Mesodermal cell (in vitro differentiated cells): Measurements from ENCODE around the gene SLC4A1.

Experiments
- H3K27ac ChIP-seq: 2 replicates; pipeline ENCODE4 v1.7.0; 2013; ENCODE audit warnings: mild to moderate bottlenecking, low read depth, low read length, moderate library complexity; ENCODE audit not compliant: severe bottlenecking
- H3K36me3 ChIP-seq: 2 replicates; pipeline ENCODE4 v1.7.1; 2013; ENCODE audit warnings: mild to moderate bottlenecking, low read length, moderate library complexity; ENCODE audit not compliant: control insufficient read depth, insufficient read depth
- H3K4me1 ChIP-seq: one replicate; pipeline ENCODE4 v1.7.1; 2013; ENCODE audit warnings: mild to moderate bottlenecking, low read length; ENCODE audit not compliant: insufficient read depth, control insufficient read depth, poor library complexity, severe bottlenecking
- H3K4me3 ChIP-seq: 2 replicates; pipeline ENCODE4 v1.7.0; 2013; ENCODE audit warnings: low read length, control low read depth, mild to moderate bottlenecking; ENCODE audit not compliant: insufficient read depth, poor library complexity, severe bottlenecking; ENCODE audit errors: extremely low read depth
- H3K9me3 ChIP-seq: 2 replicates; pipeline ENCODE4 v1.7.1; 2013; ENCODE audit warnings: mild to moderate bottlenecking, low read length, moderate library complexity; ENCODE audit not compliant: control insufficient read depth
- WGBS, 2 experiments: methylation state at CpG; one replicate each; pipeline ENCODE4 v1.1.5; 2013; ENCODE audit warnings: missing lambda C conversion rate in 2 of 2; ENCODE audit not compliant: insufficient coverage in 2 of 2; 5-methylcytosine and 5-hydroxymethylcytosine counted together

The SLC4A1 gene

DNA sequence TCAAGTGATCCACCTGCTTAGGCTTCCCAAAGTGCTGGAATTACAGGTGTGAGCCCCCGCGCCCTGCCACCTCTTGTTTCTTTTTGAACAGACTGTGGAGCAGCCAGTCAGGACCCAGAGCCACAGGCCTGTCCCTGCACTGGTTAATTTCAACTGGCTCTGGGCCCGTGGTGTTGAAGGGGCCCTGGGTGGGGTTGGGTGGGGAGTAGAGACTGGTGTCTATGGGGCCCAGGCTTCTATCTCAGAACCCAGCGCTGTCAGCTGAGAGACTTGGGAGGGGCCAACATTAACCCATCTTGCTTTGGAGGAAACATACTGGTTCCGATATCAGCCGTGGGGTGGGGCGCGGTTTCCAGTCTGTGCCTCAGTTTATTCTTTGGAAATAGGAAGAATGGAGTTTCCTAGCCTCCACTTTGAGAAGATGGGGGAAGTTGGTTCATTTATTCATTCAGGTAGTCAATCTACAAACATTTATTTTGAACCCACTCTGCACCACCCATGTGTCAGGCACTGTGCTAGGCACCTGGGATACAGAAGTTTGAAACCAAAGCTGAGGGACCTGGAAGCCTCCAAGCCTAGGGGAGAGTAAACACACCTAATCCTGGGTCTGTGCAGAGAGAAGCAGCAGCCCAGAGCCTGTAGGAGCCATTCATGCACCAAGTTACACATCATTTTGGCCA, 15.5 kb upstream of the SLC4A1 start:
- 78 to 98% methylated on average over 2 to 8 of the region's 8 CpGs for WGBS, 2 experiments
- H3K27ac ChIP-seq: no peak overlapping the region
- no peaks in the 10 kb centered on the region for H3K36me3 ChIP-seq
- H3K9me3 ChIP-seq: no peaks in the 10 kb centered on the region
- H3K4me3 ChIP-seq: no peak overlapping the region
- peaks cover 4% of the 10 kb centered on the region for H3K4me1 ChIP-seq

DNA sequence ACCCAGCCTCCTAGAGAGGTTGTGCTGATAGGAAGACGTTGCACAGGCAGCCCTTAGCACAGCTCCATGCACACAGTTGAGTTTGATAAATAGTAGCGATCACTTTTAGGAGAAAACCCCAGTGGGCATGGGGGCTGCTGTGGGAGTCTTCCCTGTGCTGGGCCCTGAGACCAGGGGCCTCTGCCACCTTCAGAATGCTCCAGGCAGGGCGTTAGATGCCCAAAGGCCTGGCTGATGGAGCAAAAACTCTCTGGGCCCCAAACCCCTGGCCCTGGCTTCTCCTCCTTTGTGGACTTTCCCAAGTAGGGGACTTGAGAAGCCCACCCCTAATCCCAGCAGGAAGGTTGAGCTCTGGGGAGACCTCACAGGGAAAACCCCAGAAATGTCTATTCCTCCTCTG, 14.3 kb upstream of the SLC4A1 start:
- no peak overlapping the region for H3K4me3 ChIP-seq
- H3K36me3 ChIP-seq: no peaks in the 10 kb centered on the region
- peaks cover 4% of the 10 kb centered on the region for H3K4me1 ChIP-seq
- H3K9me3 ChIP-seq: no peaks in the 10 kb centered on the region
- WGBS, 2 experiments: 84 to 95% methylated on average over 3 of the region's 3 CpGs
- no peak overlapping the region for H3K27ac ChIP-seq

DNA sequence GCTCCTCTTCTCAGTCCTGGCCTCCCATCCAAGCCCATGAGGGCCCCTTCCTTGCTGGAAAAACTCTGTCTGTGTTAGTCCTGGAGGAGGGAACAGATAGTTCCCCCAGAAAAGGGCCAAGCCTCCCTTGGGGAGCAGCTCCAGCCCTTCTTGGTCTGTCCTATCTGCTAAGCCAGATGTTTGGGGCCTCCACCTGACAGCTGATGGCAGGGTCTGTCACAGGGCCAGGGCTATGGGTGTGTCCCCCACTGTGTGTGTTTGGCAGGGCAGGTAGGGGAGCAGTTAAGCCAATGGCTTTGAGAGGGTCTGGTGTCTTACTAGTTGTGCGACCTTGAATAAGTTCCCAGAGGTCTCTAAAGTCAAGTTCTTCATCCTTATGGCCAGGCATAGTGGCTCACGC, 13.6 kb upstream of the SLC4A1 start:
- no peaks in the 10 kb centered on the region for H3K9me3 ChIP-seq
- H3K27ac ChIP-seq: no peak overlapping the region
- H3K4me1 ChIP-seq: peaks cover 4% of the 10 kb centered on the region
- H3K4me3 ChIP-seq: no peak overlapping the region
- H3K36me3 ChIP-seq: no peaks in the 10 kb centered on the region
- 60 to 80% methylated on average over 1 of the region's 2 CpGs for WGBS, 2 experiments

DNA sequence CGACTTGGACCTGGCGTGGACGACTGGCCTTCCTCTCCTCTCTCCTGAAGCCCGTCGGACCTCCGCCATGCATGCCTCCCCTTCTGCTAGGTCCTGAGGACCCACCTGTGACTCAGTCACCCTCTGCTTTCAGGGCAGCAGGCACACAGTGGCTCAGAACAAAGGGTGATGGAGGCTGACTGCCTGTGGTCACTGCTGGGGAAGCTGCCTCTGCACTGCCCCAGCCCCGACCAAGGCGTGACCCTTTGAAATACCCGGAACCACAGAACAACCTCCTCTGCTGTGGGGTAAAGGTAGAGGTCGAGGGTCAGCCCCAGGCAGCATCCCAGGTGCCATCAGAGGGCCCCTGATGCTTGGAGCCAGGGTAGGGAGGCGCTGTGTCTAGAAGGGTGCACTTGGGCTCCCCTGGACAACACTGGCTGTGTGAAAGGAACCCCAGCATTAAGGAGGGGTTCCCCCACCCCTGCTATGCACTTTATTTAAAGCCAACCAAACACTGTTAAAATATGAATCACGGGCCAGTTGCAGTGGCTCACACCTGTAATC, 12.5 kb upstream of the SLC4A1 start:
- H3K36me3 ChIP-seq: no peaks in the 10 kb centered on the region
- 87 to 88% methylated on average over 8 to 12 of the region's 12 CpGs for WGBS, 2 experiments
- H3K9me3 ChIP-seq: no peaks in the 10 kb centered on the region
- H3K27ac ChIP-seq: no peak overlapping the region
- H3K4me1 ChIP-seq: peaks cover 4% of the 10 kb centered on the region
- H3K4me3 ChIP-seq: no peak overlapping the region

DNA sequence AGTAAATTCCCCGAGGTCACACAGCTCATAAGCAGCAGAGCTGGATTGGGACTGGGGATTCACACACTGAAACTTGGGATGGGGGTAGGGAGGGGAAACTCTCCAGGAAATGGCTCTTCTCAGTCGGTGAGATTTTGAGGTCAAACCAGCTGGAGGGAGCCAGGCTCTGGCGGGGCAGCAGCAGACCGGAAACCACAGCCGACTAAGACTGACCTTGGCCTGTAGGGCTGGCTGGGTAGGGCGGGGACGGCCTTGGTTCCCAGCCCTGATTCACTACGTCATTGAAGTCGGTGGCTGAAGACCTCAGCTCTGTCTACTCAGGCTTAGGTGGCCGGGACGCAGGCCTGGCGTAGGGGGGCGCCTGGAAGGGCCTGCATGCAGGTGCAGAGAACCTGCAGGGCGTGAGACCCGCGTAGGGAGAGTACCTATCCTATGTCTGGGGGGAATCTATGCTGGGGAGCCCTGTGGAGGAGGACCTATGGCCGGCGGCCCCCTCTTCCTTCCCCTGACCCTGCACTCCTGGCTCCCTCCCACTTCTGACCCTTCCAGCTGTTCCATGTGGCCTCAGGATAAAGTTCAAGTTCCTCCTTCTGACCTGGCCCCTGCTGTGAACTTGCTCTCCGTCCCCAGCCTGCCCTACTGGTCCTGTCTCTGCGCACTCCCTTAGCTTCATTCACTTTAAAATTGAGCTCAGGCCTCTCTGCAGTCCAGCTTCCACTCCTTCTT, 11.9 kb upstream of the SLC4A1 start:
- 37 to 42% methylated on average over 11 to 20 of the region's 20 CpGs for WGBS, 2 experiments
- H3K27ac ChIP-seq: no peak overlapping the region
- H3K4me1 ChIP-seq: peaks cover 4% of the 10 kb centered on the region

DNA sequence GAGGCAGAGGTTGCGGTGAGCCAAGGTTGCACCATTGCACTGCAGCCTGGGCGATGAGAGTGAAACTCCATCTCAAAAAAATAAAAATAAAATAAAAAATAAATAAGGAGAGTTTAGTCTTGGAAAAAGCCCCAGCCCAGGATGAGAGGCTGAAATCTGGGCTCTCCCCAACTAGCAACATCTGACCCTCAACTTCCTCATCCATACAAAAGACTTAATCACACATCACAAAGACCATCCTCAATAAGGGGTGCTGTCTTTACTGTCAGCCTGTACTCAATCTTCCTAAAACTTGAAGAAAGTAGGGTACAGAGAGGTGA, 11.4 kb upstream of the SLC4A1 start:
- Histone ChIP-seq H3K4me3 (no peak overlapping the region), H3K4me1 (peaks cover 4% of the 10 kb centered on the region), H3K27ac (no peak overlapping the region), H3K9me3 (no peaks in the 10 kb centered on the region), H3K36me3 (no peaks in the 10 kb centered on the region)
- WGBS, 2 experiments: 100% methylated on average over 1 of the region's 2 CpGs; no CpG with 5 or more reads in 1 of the 2 experiments

More for the DNA sequence above, 11.9 kb upstream of the SLC4A1 start:
- no peaks in the 10 kb centered on the region for H3K9me3 ChIP-seq
- no peaks in the 10 kb centered on the region for H3K36me3 ChIP-seq
- no peak overlapping the region for H3K4me3 ChIP-seq

DNA sequence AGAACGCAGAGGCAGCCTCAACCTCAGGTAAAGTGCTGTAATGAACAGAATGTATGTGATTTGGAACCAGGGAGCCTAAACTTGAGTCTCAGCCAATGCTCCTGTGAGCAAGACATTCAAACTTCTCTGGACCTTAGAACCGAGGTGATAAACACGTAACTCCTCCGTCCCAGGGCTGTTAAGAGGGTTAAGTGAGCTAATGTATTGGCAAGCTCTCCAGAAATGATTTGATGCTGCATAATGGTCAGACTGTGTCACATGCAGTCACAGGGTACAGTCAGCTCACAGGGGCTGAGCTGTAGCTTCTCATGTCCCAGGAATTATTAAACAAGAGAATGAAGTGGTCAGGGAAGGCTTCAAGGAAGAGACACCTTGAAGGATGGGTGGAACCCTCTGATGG, 10.0 kb upstream of the SLC4A1 start:
- WGBS, 2 experiments: 100% methylated on average over 1 to 4 of the region's 4 CpGs
- no peaks in the 10 kb centered on the region for H3K36me3 ChIP-seq
- H3K4me1 ChIP-seq: peaks cover 4% of the 10 kb centered on the region
- H3K9me3 ChIP-seq: no peaks in the 10 kb centered on the region
- H3K27ac ChIP-seq: no peak overlapping the region
- no peak overlapping the region for H3K4me3 ChIP-seq

DNA sequence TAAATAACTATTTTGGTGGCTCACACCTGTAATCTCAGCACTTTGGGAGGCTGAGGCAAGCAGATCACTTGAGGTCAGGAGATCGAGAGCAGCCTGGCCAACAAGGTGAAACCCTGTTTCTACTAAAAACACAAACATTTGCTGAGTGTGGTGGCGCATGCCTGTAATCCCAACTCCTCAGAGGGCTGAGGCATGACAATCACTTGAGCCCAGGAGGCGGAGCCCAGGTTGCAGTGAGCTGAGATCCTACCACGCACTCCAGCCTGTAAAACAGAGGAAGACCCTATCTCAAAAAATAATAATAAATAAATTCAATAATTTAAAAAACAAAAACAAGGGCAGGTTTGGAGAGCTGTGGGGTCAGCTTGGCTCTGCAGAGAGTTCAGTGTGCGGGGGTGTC, 5.7 kb upstream of the SLC4A1 start:
- WGBS, 2 experiments: 75 to 77% methylated on average over 2 to 3 of the region's 5 CpGs

DNA sequence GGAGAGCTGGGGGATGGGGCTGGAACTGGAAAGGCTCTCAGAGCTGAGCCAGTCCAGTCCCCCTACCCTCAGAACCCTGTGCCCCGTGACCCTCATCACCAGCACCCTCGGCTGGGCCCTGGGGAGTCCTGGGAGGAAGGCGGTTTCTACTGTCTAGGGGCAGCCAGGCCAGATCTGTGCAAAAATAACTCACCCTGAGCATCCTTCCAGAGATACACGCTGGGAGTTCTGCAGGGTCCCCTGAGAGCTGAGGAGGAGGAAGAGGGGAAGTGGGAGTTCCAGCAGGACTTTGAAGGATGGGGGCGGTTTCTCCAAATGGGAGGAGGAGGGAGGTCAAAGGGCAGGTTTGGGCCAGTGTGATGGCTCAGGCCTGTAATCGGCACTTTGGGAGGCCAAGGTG, 5.0 kb upstream of the SLC4A1 start:
- WGBS, 2 experiments: 95 to 100% methylated on average over 2 to 4 of the region's 6 CpGs
- no peaks in the 10 kb centered on the region for H3K9me3 ChIP-seq
- H3K27ac ChIP-seq: no peak overlapping the region
- H3K4me3 ChIP-seq: no peak overlapping the region
- H3K36me3 ChIP-seq: no peaks in the 10 kb centered on the region
- H3K4me1 ChIP-seq: no peaks in the 10 kb centered on the region

More for the DNA sequence above, 5.7 kb upstream of the SLC4A1 start:
- Histone ChIP-seq H3K9me3 (no peaks in the 10 kb centered on the region), H3K4me3 (no peak overlapping the region), H3K27ac (no peak overlapping the region), H3K4me1 (no peaks in the 10 kb centered on the region), H3K36me3 (no peaks in the 10 kb centered on the region)

DNA sequence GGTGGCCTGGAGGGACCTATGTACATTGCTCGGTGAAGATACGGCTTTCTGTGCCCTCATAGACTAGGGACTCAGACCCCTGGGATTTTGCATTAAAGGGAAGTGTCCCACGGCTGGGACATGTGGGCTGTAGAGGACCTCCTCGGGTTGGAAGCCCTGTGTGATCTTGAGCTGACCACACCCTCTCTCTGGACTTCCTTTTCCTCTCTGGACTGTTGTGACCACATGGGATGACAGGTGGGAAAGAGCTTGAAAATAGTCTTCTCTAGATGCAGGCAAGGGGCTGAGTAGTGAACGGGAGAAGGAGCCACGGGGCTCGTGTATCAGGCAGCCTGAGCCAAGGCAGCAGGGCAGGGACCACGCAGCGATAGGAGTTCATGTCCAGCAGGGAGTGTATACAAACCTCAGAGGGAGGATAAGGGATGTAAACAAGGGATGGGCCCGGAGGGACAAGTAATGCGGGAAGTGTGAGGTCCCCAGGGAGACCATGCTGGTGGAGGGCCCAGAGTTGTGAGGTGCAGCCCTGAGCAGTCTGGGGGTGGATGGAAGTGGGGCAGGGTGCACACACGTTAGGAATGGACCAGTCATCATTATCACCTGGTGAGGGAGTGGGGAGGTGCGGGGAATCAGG, 4.5 kb upstream of the SLC4A1 start:
- Histone ChIP-seq H3K27ac (no peak overlapping the region), H3K4me3 (no peak overlapping the region), H3K9me3 (no peaks in the 10 kb centered on the region), H3K4me1 (no peaks in the 10 kb centered on the region), H3K36me3 (no peaks in the 10 kb centered on the region)
- 84 to 91% methylated on average over 11 to 12 of the region's 13 CpGs for WGBS, 2 experiments
